Measurements from ENCODE around the gene MSRB1. TPM values are rescaled to one million over a fixed set of nuclear protein-coding genes. Genes with fewer than 3 reads are reported as not detected.

MSRB1 gene
- total and polyA plus RNA-seq, 2 donors (not counting 3 experiments of a cell fraction or from before 2014, with no cell fraction given) = 25.0 to 42.1 TPM

DNA sequence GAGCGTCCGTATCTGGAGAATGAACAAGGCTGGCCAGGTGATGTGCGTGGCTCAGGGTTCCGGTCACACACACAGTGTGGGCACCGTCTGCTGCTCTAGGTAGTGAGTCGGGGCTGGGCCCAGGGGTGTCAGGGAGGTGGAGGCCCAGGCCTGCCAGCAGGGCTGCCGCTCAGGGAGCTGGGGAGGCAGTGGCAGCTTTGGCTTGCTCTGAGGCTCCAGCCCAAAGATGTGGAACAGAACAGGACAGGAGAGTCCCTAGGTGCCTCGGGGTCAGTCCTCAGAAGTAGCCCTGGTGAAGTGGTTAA lies 33.2 kb upstream of the MSRB1 start:
- no peak overlapping the region for H3K4me3 ChIP-seq (replicated peaks in 1 of 3; ENCODE audit: insufficient read depth in 1 of 3, low read depth in 1 of 3, low read length in 3 of 3)
- H3K9me1 ChIP-seq (replicated peaks; ENCODE audit: control insufficient read depth, extremely low read depth, insufficient read depth, low read length) = no peaks in the 10 kb centered on the region
- intact Hi-C loops (cut with micrococcal nuclease) (no loop called here), dilution Hi-C loops (cut with MboI; ENCODE audit: extremely low pct_ligation_motif_present, low sequenced_read_pairs) (no loop called here)
- DNase-seq (ENCODE audit: low read depth, low spot score) (no peak), FAIRE-seq (no peak)
- ChIA-PET POLR2A (no interaction called here), CTCF (no interaction called here)
- no peak overlapping the region for H3K27ac ChIP-seq (ENCODE audit: insufficient read depth, low read depth, low read length)
- H3K9me3 ChIP-seq (replicated peaks; ENCODE audit: control insufficient read depth, insufficient read depth, low read length) = no peaks in the 10 kb centered on the region
- peaks cover 4% of the 10 kb centered on the region for H3K4me1 ChIP-seq (ENCODE audit: control insufficient read depth, extremely low read depth, insufficient read depth, low read length)
- peaks cover 9 to 37% of the 10 kb centered on the region in 2 experiments for H3K36me3 ChIP-seq (ENCODE audit: control insufficient read depth in 2 of 2, extremely low read depth in 1 of 2, insufficient read depth in 2 of 2, low read length in 2 of 2)
- H2AFZ ChIP-seq (ENCODE audit: low read depth, low read length) = no peak overlapping the region
- peaks cover 15% of the 10 kb centered on the region for H3K79me2 ChIP-seq (ENCODE audit: control insufficient read depth, insufficient read depth, low read length)
- H4K20me1 ChIP-seq (replicated peaks; ENCODE audit: control insufficient read depth, extremely low read depth, insufficient read depth, low read length) = no peaks in the 10 kb centered on the region
- no peak for TF ChIP-seq MYC (IDR thresholded peaks at IDR 0.05; ENCODE audit: low read depth, low read length)
- no peak for TF ChIP-seq FOS (IDR thresholded peaks at IDR 0.05; ENCODE audit: borderline replicate concordance, insufficient read depth, low read length)
- TF ChIP-seq JUN (IDR thresholded peaks at IDR 0.05; ENCODE audit: borderline replicate concordance, insufficient read depth, insufficient read length, low read depth) = no peak
- TF ChIP-seq POLR2AphosphoS5 (IDR thresholded peaks at IDR 0.05; ENCODE audit: insufficient read depth, low read depth, low read length) = no peak
- TF ChIP-seq, protein P1, sequence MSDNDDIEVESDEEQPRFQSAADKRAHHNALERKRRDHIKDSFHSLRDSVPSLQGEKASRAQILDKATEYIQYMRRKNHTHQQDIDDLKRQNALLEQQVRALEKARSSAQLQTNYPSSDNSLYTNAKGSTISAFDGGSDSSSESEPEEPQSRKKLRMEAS (IDR thresholded peaks at IDR 0.05; ENCODE audit: insufficient read depth, insufficient read length) = no peak
- no peak for TF ChIP-seq EZH2 (IDR thresholded peaks at IDR 0.05; ENCODE audit: borderline replicate concordance, low read depth, low read length, severe bottlenecking)
- TF ChIP-seq POLR2A (IDR thresholded peaks at IDR 0.05; ENCODE audit: low read depth, low read length) = no peak
- no peak for TF ChIP-seq CTCF (IDR thresholded peaks at IDR 0.05; ENCODE audit: extremely low read depth in 1 of 2, insufficient read depth in 1 of 2, low read depth in 1 of 2, low read length in 2 of 2)
- TF ChIP-seq GATA2 (IDR thresholded peaks at IDR 0.05; ENCODE audit: insufficient read depth, insufficient read length, low read depth, low read length) = no peak
- no TSS peak for BruUV-seq (replicated peaks)
- peaks cover 19 to 21% of the 10 kb centered on the region in 2 experiments for H3K27me3 ChIP-seq (ENCODE audit: control insufficient read depth in 2 of 2, insufficient read depth in 2 of 2, low read length in 2 of 2)
- H3K9ac ChIP-seq (replicated peaks; ENCODE audit: extremely low read depth, insufficient read depth, low read length) = no peak overlapping the region
- H3K4me2 ChIP-seq (ENCODE audit: insufficient read depth, low read length) = no peak overlapping the region

All from endothelial cell of umbilical vein (primary cell).